Right hindlimb (tissue), 1 donor: ENCODE measurements around the gene OR12D1.

Experiments
- DNase-seq: peaks from one replicate; pipeline ENCODE4 v3.0.0-alpha.2; 2018

The OR12D1 gene

GRCh38 chr6:29465801-29466200 is 51.1 kb downstream of the OR12D1 start:
- no peak for DNase-seq

- no peak for DNase-seq
Observed at GRCh38 chr6:29466241-29466640, 51.5 kb downstream of the OR12D1 start.
